LNCAP (cell line): Measurements from ENCODE around the gene SBNO1.

ENCODE experiments used
- CTCF ChIP-seq: fragments of 450-650 bp; IDR thresholded peaks from 2 replicates; pipeline ENCODE4 v1.5.1; 2017; ENCODE audit warnings: mild to moderate bottlenecking

SBNO1 gene

GRCh38 chr12:123266679-123267277, 97.9 kb downstream of the SBNO1 start:
- no peak for TF ChIP-seq CTCF

GRCh38 chr12:123265851-123266678, 98.6 kb downstream of the SBNO1 start:
- TF ChIP-seq CTCF, result no peak

GRCh38 chr12:123264642-123265041, 100.0 kb downstream of the SBNO1 start:
- no peak for TF ChIP-seq CTCF

- TF ChIP-seq CTCF, result no peak
Observed at GRCh38 chr12:123263196-123263817, 101.3 kb downstream of the SBNO1 start.

GRCh38 chr12:123261196-123261595, 103.5 kb downstream of the SBNO1 start:
- TF ChIP-seq CTCF, result no peak

GRCh38 chr12:123260081-123260480, 104.6 kb downstream of the SBNO1 start:
- no peak for TF ChIP-seq CTCF

GRCh38 chr12:123258593-123258992, 106.1 kb downstream of the SBNO1 start:
- TF ChIP-seq CTCF, result no peak
